Karpas-422 (cell line): ENCODE results near the gene SERTAD1. TPM values are rescaled to one million over a fixed set of nuclear protein-coding genes. Genes with fewer than 3 reads are reported as not detected.
A peak's percentile ranks its signal among the peaks of the same experiment; 100 is the strongest.

Experiments
- DNase-seq: peaks from one replicate; pipeline ENCODE4 v3.0.0-alpha.2; 2015
- H2AFZ ChIP-seq: fragments of 200-600 bp; sonication (generic); 2 replicates; pipeline ENCODE4 v1.6.1; 2014; ENCODE audit warnings: antibody characterized with exemption, low read length, mixed read lengths
- H3K27ac ChIP-seq: fragments of 200-600 bp; sonication (generic); 2 replicates; pipeline ENCODE4 v1.5.1; 2014; ENCODE audit warnings: mild to moderate bottlenecking, low read length, moderate library complexity
- H3K27me3 ChIP-seq: fragments of 200-600 bp; sonication (generic); 2 replicates; pipeline ENCODE4 v1.6.1; 2014; ENCODE audit warnings: low read length, mixed read lengths
- H3K36me3 ChIP-seq: fragments of 200-600 bp; sonication (generic); 2 replicates; pipeline ENCODE4 v1.6.1; 2014; ENCODE audit warnings: low read length, mixed read lengths; ENCODE audit not compliant: insufficient read depth
- H3K4me1 ChIP-seq: fragments of 200-600 bp; sonication (generic); 2 replicates; pipeline ENCODE4 v1.6.1; 2014; ENCODE audit warnings: mild to moderate bottlenecking, low read length, mixed read lengths
- H3K4me2 ChIP-seq: fragments of 200-600 bp; sonication (generic); 2 replicates; pipeline ENCODE4 v1.6.1; 2014; ENCODE audit warnings: low read length, low read depth, mild to moderate bottlenecking; ENCODE audit not compliant: poor library complexity, severe bottlenecking
- H3K4me3 ChIP-seq: fragments of 200-600 bp; sonication (generic); 2 replicates; pipeline ENCODE4 v1.5.1; 2014; ENCODE audit warnings: mild to moderate bottlenecking, antibody characterized with exemption, low read length, mixed read lengths
- H3K79me2 ChIP-seq: fragments of 200-600 bp; sonication (generic); 2 replicates; pipeline ENCODE4 v1.6.1; 2014; ENCODE audit warnings: mild to moderate bottlenecking, low read length, mixed read lengths
- H3K9ac ChIP-seq: fragments of 200-600 bp; sonication (generic); 2 replicates; pipeline ENCODE4 v1.6.0; 2014; ENCODE audit warnings: low read length
- H3K9me2 ChIP-seq: fragments of 200-600 bp; sonication (generic), shearing (Covaris generic); replicated peaks from 2 replicates; pipeline ENCODE4 v1.6.0; 2014; ENCODE audit warnings: mild to moderate bottlenecking, low read length, moderate library complexity; ENCODE audit not compliant: insufficient read depth
- H3K9me3 ChIP-seq: fragments of 300-700, 200-600 bp; sonication (generic); 2 replicates; pipeline ENCODE4 v1.6.1; 2014; ENCODE audit warnings: low read length, mixed read lengths
- H4K20me1 ChIP-seq: fragments of 200-600 bp; sonication (generic); 2 replicates; pipeline ENCODE4 v1.6.1; 2014; ENCODE audit warnings: mild to moderate bottlenecking, antibody characterized with exemption, low read length, low read depth; ENCODE audit not compliant: insufficient read depth
- total RNA-seq: library from RNA; depleted of rRNA; stranded (reverse); fragments of >200 nt; shearing (Covaris generic); gene quantifications from 2 replicates; pipeline ENCODE4 v1.2.3, GENCODE V29; 2014; ENCODE audit warnings: low replicate concordance

The SERTAD1 gene
- total RNA-seq, 1 experiment from 2014 or later: 4.8 TPM

DNA sequence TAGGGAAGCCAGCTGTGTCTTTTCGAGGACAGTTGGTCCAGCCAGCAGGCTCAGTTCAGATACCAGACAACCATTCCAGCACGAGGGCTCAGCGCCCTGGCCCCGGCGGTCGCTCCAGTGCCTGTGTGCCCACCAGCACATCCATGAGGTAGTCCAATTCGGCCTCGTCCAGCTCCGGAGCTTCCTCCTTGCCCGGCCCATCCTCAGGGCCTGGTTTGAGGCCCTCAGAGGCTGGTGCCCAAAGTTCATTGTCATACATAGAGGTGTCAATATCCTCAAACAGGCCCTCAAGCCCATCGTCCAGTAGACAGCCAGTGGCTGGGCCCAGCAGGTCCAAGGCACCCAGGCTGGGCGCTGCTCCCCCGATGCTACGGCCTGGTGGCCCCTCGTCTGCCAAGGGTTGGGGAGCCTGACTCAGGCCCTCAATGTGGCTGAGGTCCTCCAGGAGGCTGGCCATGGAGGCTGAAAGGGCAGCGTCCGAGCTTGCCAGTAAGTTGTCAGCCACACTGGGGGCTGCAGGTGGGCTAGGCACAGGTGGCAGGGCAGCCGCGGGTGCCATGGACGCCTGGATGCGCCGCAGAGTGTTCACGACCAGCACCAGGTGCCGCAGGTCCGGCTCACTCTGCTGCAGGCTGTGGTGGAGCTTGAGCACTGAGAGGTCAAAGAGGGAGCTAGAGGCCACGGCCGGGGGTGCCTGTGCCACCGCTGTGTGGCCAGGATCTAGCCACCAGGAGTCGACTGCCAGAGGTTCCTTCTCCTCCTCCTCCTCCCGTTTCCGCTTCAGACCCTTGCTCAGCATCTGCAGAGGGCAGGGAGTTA is 2.8 kb downstream of the SERTAD1 start:
- no peak for DNase-seq
- Histone ChIP-seq H4K20me1 (no peaks in the 10 kb centered on the region), H3K9me2 (no peaks in the 10 kb centered on the region), H3K36me3 (no peaks in the 10 kb centered on the region), H2AFZ (no peak overlapping the region), H3K9me3 (no peaks in the 10 kb centered on the region), H3K4me3 (no peak overlapping the region), H3K4me1 (peaks cover 20% of the 10 kb centered on the region), H3K9ac (no peak overlapping the region), H3K79me2 (peaks cover 11% of the 10 kb centered on the region), H3K27me3 (no peaks in the 10 kb centered on the region), H3K4me2 (no peak overlapping the region), H3K27ac (no peak overlapping the region)

DNA sequence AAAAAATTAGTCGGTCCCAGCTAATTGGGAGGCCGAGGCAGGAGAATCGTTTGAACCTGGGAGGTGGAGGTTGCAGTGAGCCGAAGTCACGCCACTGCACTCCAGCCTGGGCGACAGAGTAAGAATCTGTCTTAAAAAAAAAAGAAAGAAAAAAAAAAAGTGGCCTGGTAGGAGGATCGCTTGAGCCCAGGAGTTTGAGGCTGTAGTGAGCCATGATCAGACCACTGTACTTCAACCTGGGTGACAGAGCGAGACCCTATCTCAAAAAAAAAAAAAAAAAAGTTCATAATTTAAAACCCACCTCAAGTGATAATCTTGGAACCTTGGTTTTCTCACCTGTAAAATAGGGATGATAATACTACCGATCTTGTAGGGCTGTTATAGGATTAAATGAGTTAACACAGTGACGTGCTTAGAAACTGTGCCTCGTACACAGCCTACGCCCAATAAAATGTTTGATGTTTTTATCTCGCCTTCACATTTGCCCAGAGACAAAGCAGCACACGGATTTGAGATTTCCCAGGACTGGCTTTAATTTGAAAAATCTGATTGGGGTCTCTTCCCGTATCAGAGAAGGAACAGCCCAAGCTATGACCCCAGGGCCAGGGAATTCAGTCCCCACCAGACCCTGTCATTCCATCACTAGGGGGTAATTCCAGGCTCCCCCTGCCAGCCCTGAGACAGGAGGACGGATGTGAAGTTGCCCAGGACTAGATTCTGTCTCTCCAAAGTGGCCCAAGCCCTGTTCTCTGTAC is 3.6 kb downstream of the SERTAD1 start:
- peaks cover 20% of the 10 kb centered on the region for H3K4me1 ChIP-seq
- H3K36me3 ChIP-seq: no peaks in the 10 kb centered on the region
- no peaks in the 10 kb centered on the region for H3K27me3 ChIP-seq
- H3K4me3 ChIP-seq: no peak overlapping the region
- H2AFZ ChIP-seq: no peak overlapping the region
- no peaks in the 10 kb centered on the region for H3K9me3 ChIP-seq
- H3K27ac ChIP-seq: no peak overlapping the region
- H3K9me2 ChIP-seq: no peaks in the 10 kb centered on the region
- peak overlapping the region; percentile 86 for H3K4me2 ChIP-seq
- no peak for DNase-seq
- H3K79me2 ChIP-seq: peaks cover 11% of the 10 kb centered on the region
- H3K9ac ChIP-seq: no peak overlapping the region
- no peaks in the 10 kb centered on the region for H4K20me1 ChIP-seq

DNA sequence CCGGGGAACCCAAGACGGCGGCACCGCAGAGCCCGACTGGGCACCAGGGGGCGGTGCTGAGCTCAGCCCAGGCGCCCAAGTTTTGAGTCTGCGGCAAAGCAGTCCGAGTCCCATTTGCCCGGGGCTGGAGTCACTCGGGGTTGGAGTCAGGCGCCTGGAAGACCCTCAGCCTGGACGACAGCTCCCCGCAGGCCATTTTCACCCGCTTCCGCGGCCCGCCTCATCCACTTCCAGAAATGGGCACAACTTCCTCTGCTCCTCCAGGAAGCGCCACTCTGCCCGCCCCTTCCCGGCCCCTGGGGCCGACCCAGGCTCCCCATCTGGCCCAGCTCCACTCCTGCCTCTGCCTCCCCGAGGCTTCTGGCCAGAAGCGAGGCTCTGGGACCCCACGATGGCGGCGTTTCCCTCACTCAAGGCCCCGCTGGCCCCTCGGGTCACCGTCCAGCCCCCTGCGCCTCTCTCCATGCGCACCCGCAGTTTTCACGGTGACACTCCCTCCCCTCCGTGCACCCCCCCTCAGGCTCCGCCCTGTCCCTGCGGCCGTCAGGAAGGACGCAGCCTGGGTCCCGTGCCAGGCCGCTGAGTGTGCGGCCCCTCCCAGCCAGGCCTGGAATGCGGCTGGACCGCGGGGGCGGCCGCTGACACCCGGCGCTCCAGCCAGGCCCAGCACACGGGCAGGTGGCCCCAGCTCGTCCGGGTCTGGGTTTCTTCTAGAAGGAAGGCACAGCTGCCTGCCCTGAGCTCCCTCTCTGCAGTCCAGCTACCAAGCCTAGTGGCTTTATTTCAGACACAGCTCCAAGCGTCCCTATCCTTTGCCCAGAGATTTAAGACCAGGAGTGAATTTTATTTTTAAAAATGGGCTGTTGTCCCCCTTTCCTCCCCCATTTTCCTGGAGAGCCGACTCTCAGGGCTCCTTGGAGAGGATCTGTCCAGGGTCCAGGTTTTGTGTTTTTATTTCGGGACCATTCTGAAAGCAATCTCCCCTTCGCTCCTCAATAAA is 4.7 kb downstream of the SERTAD1 start:
- peak overlapping the region; percentile 23 for H3K27ac ChIP-seq
- no peaks in the 10 kb centered on the region for H3K27me3 ChIP-seq
- peak overlapping the region; percentile 79 for H3K9ac ChIP-seq
- H4K20me1 ChIP-seq: no peaks in the 10 kb centered on the region
- peaks cover 11% of the 10 kb centered on the region for H3K79me2 ChIP-seq
- no peaks in the 10 kb centered on the region for H3K9me3 ChIP-seq
- no peaks in the 10 kb centered on the region for H3K36me3 ChIP-seq
- peak; percentile 90 for DNase-seq
- H3K4me1 ChIP-seq: peaks cover 15% of the 10 kb centered on the region
- H3K9me2 ChIP-seq: no peaks in the 10 kb centered on the region
- peak overlapping the region; percentile 87 for H2AFZ ChIP-seq
- H3K4me2 ChIP-seq: peak overlapping the region; percentile 86
- peak overlapping the region; percentile 73 for H3K4me3 ChIP-seq

DNA sequence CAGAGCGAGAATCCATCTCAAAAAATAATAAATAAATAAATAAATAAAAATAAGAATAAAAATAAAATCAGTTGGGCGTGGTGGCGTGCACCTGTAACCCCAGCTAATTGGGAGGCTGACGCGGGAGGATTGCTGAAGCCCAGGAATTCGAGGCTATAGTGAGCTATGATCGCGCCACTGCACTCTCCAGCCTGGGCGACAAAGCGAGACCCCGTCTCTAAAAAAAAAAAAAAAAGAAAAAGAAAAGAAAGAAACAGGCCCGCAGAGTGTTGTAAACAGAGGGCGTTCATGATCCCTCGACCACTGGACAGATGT is 5.4 kb downstream of the SERTAD1 start:
- no peak overlapping the region for H3K27ac ChIP-seq
- no peaks in the 10 kb centered on the region for H3K27me3 ChIP-seq
- H3K4me3 ChIP-seq: peak overlapping the region; percentile 73
- H4K20me1 ChIP-seq: no peaks in the 10 kb centered on the region
- DNase-seq: no peak
- no peaks in the 10 kb centered on the region for H3K36me3 ChIP-seq
- peaks cover 15% of the 10 kb centered on the region for H3K4me1 ChIP-seq
- H3K79me2 ChIP-seq: peaks cover 11% of the 10 kb centered on the region
- no peaks in the 10 kb centered on the region for H3K9me3 ChIP-seq
- H2AFZ ChIP-seq: no peak overlapping the region
- peak overlapping the region; percentile 86 for H3K4me2 ChIP-seq
- H3K9me2 ChIP-seq: no peaks in the 10 kb centered on the region
- peak overlapping the region; percentile 79 for H3K9ac ChIP-seq

DNA sequence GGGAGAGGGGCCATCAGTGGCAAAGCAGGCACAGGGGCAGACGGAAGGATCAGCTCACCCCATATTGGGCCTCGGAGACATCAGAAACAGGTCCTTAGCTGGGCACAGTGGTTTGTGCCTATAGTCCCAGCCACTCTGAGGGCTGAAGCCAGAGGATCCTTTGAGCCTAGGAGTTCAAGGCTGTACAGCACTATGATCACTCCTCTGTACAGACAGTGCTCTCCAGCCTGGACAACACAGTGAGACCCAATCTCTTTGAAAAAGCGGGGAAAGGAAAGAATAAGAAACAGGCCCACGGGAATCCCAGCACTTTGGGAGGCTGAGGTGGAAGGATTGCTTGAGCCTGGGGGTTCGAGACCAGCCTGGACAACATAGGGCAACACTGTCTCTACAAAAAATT is 6.0 kb downstream of the SERTAD1 start:
- Histone ChIP-seq H3K9me3 (no peaks in the 10 kb centered on the region), H3K4me1 (peaks cover 15% of the 10 kb centered on the region), H3K9me2 (no peaks in the 10 kb centered on the region), H3K27me3 (no peaks in the 10 kb centered on the region), H2AFZ (no peak overlapping the region), H3K4me2 (no peak overlapping the region), H3K9ac (no peak overlapping the region), H4K20me1 (no peaks in the 10 kb centered on the region), H3K4me3 (no peak overlapping the region), H3K36me3 (no peaks in the 10 kb centered on the region), H3K79me2 (peaks cover 7% of the 10 kb centered on the region), H3K27ac (no peak overlapping the region)
- no peak for DNase-seq

DNA sequence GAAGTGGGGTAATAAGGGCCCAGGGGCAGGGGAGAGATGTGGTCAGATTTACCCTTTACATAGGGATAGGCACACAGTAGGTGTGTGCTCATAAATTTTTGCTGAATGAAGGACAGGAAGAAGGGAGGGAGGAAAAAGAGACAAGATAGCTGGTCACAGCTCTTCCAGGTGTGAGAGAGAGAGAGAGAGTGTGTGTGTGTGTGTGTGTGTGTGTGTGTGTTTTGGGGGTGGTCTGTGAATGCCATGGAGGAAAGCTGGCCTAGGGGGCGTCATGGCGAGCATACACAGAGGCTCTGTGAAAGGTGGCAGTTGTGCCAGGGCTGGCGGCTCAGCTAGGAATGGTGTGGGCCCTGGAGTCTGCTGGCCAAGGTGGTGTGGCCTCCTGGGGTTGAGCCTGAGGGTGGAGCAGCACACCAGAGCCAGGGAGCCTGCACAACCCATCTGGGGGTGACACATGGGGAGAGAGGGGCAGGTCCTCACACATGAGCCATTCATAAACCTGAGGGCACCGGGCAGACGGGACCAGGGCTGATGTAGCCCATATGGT is 6.7 kb downstream of the SERTAD1 start:
- no peaks in the 10 kb centered on the region for H3K9me2 ChIP-seq
- H3K4me2 ChIP-seq: no peak overlapping the region
- H4K20me1 ChIP-seq: no peaks in the 10 kb centered on the region
- no peak for DNase-seq
- no peaks in the 10 kb centered on the region for H3K27me3 ChIP-seq
- no peak overlapping the region for H3K27ac ChIP-seq
- 0 out of 2 replicates have a peak, but pooled peaks cover 3% of the 10 kb centered on the region for H3K79me2 ChIP-seq
- H3K9me3 ChIP-seq: no peaks in the 10 kb centered on the region
- H3K4me3 ChIP-seq: no peak overlapping the region
- H2AFZ ChIP-seq: no peak overlapping the region
- no peak overlapping the region for H3K9ac ChIP-seq
- H3K36me3 ChIP-seq: no peaks in the 10 kb centered on the region
- peaks cover 10% of the 10 kb centered on the region for H3K4me1 ChIP-seq

DNA sequence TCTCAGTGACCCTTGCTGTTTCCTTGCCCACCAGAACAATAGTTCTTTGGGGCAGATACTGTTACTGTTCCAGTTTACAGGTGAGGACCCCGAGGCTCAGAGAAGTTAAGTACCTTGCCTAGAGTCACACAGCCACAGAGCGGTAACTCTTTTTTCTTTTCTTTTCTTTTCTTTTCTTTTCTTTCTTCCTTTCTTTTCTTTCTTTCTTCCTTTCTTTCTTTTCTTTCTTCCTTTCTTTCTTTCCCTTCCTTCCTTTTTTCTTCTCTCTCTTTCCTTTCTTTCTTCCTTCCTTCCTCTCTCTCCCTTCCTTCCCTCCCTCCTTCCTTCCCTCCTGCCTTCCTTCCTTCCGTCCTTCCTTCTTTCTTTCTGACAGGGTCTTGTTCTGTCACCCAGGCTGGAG is 7.8 kb downstream of the SERTAD1 start:
- Histone ChIP-seq H3K36me3 (no peaks in the 10 kb centered on the region), H2AFZ (no peak overlapping the region), H3K4me2 (no peak overlapping the region), H3K9ac (no peak overlapping the region), H4K20me1 (no peaks in the 10 kb centered on the region), H3K9me2 (no peaks in the 10 kb centered on the region), H3K9me3 (no peaks in the 10 kb centered on the region), H3K79me2 (no peaks in the 10 kb centered on the region), H3K27me3 (no peaks in the 10 kb centered on the region), H3K4me1 (peaks cover 10% of the 10 kb centered on the region), H3K4me3 (no peak overlapping the region), H3K27ac (no peak overlapping the region)
- no peak for DNase-seq
